ENCODE data around the gene NCBP3.
"Not testable (repeated sequence)": the region's sequence is repeated elsewhere in the genome, so short reads cannot be mapped to it uniquely, and the experiment has no call there.

GRCh38 chr17:3854204-3854603 is 8.2 kb upstream of the NCBP3 start:
- TF ChIP-seq POLR2A, CTCF (IDR thresholded peaks at IDR 0.05): not testable (repeated sequence)

Data from body of pancreas (tissue), 4 donors.